22Rv1 (cell line): ENCODE measurements around the gene OVAAL.
A peak's percentile ranks its signal among the peaks of the same experiment; 100 is the strongest.

Experiments used
- H3K27ac ChIP-seq: fragments of 450-650 bp; 2 replicates; pipeline ENCODE4 v1.5.1; 2017
- CTCF ChIP-seq: fragments of 450-650 bp; IDR thresholded peaks from 2 replicates; pipeline ENCODE4 v1.5.1; 2017; ENCODE audit warnings: mild to moderate bottlenecking
- ZFX ChIP-seq: fragments of 450-650 bp; IDR thresholded peaks from 2 replicates; pipeline ENCODE4 v1.6.1; 2017; ENCODE audit warnings: antibody characterized with exemption, borderline replicate concordance

The OVAAL gene

GRCh38 chr1:180558664-180559063 lies at the start of gene OVAAL:
OVAAL (plus strand) TSS chr1:180558964.
- no peak for TF ChIP-seq CTCF
- TF ChIP-seq ZFX = no peak
- no peak within 1 kb of the TSS for H3K27ac ChIP-seq

GRCh38 chr1:180510882-180511281 lies 47.9 kb upstream of the OVAAL start:
- H3K27ac ChIP-seq = no peak overlapping the region
- TF ChIP-seq CTCF = no peak
- no peak for TF ChIP-seq ZFX

- no peak overlapping the region for H3K27ac ChIP-seq
- TF ChIP-seq ZFX (no peak), CTCF (no peak)
Observed at GRCh38 chr1:180513531-180513930, 45.2 kb upstream of the OVAAL start.

- TF ChIP-seq CTCF (no peak), ZFX (no peak)
- H3K27ac ChIP-seq = no peak overlapping the region
Observed at GRCh38 chr1:180515364-180515763, 43.4 kb upstream of the OVAAL start.

- no peak overlapping the region for H3K27ac ChIP-seq
- TF ChIP-seq CTCF (peak; percentile 97), ZFX (no peak)
Observed at GRCh38 chr1:180515857-180516388, 42.8 kb upstream of the OVAAL start.

GRCh38 chr1:180519846-180520245 lies 38.9 kb upstream of the OVAAL start:
- H3K27ac ChIP-seq = no peak overlapping the region
- TF ChIP-seq ZFX (no peak), CTCF (no peak)

GRCh38 chr1:180521474-180522212 lies 37.1 kb upstream of the OVAAL start:
- TF ChIP-seq ZFX (no peak), CTCF (no peak)
- H3K27ac ChIP-seq = no peak overlapping the region
